Activated B cell treated with CpG ODN at 0.5 μM for 24 hours (primary cell): ENCODE measurements around the gene MMP27. TPM values are rescaled to one million over a fixed set of nuclear protein-coding genes. Genes with fewer than 3 reads are reported as not detected.

Experiments
- ATAC-seq: fragments of 200-7000 bp; cut with Tn5 transposase; one replicate; pipeline ENCODE4 v1.10.0; 2021; ENCODE audit warnings: low read depth, mild to moderate bottlenecking, moderate library complexity
- CTCF ChIA-PET: fragments of 350-600 bp; sonication (Branson Sonifier 250); formaldehyde crosslinking; loops from one replicate; lab custom pipeline; 2021; ENCODE audit warnings: antibody characterized with exemption; lab: Charles Lee
- POLR2A ChIA-PET: fragments of 350-600 bp; sonication (Branson Sonifier 250); formaldehyde crosslinking; loops from one replicate; lab custom pipeline; 2021; ENCODE audit warnings: antibody characterized with exemption; lab: Charles Lee
- DNase-seq: peaks from one replicate; pipeline ENCODE4 v3.0.0; 2022
- H3K27ac Mint-ChIP-seq: one replicate; pipeline ENCODE4 v1.8.0; 2020; ENCODE audit warnings: mixed read lengths
- H3K27me3 Mint-ChIP-seq: one replicate; pipeline ENCODE4 v1.8.0; 2021; ENCODE audit warnings: mixed read lengths
- H3K36me3 Mint-ChIP-seq: one replicate; pipeline ENCODE4 v1.8.0; 2021; ENCODE audit warnings: low read depth, mixed read lengths
- H3K4me1 Mint-ChIP-seq: one replicate; pipeline ENCODE4 v1.8.0; 2021; ENCODE audit warnings: mixed read lengths
- H3K4me3 Mint-ChIP-seq: one replicate; pipeline ENCODE4 v1.8.0; 2020; ENCODE audit warnings: mild to moderate bottlenecking, mixed read lengths
- H3K9me3 Mint-ChIP-seq: one replicate; pipeline ENCODE4 v1.8.0; 2020; ENCODE audit warnings: mixed read lengths
- intact Hi-C: fragments of 100-400 bp; cut with micrococcal nuclease; formaldehyde crosslinking; loops from one replicate; pipeline ENCODE4 v1.15.1; 2024
- total RNA-seq: library from RNA; stranded (reverse); gene quantifications from 2 replicates; pipeline ENCODE4 v1.2.3, GENCODE V29; 2022
- TF ChIP-seq, protein P1 (sequence below): fragments of 200-600 bp; IDR thresholded peaks from one replicate; pipeline ENCODE4 v1.8.0; 2022; ENCODE audit warnings: antibody characterized with exemption, mild to moderate bottlenecking

Gene MMP27
- total RNA-seq, 1 donor from 2014 or later, result not detected

DNA sequence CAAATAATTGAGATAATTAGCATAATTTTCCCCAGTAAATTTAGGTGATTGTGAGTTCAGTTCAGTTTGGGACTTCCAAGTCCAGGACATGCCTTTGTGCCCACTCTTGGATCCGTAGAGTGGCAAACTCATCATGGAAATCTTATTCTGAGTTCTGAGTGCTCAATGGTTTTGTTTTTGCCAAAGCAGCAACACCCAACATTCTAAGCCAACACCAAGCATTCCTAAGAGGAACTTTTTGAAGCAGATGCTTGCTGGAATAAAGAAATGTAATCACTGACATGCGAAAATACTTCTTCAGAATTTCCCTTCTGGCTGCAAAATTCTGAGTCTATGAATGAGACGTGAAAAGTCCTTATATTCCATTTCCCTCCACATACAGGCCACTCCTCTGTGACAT lies 10.4 kb downstream of the MMP27 start:
- ChIA-PET CTCF (interaction anchor here (1.5 kb wide), 1 partner anchor 10 kb away, joined by 3 read pairs; no protein-coding TSS in a partner anchor), POLR2A (no interaction called here)
- H3K27me3 Mint-ChIP-seq, result peaks cover 14% of the 10 kb centered on the region
- no peak for DNase-seq
- H3K27ac Mint-ChIP-seq, result no peak overlapping the region
- intact Hi-C loops, result no loop called here
- no peak overlapping the region for H3K4me3 Mint-ChIP-seq
- H3K4me1 Mint-ChIP-seq, result no peaks in the 10 kb centered on the region
- no peaks in the 10 kb centered on the region for H3K9me3 Mint-ChIP-seq
- ATAC-seq, result no peak
- TF ChIP-seq, protein P1, sequence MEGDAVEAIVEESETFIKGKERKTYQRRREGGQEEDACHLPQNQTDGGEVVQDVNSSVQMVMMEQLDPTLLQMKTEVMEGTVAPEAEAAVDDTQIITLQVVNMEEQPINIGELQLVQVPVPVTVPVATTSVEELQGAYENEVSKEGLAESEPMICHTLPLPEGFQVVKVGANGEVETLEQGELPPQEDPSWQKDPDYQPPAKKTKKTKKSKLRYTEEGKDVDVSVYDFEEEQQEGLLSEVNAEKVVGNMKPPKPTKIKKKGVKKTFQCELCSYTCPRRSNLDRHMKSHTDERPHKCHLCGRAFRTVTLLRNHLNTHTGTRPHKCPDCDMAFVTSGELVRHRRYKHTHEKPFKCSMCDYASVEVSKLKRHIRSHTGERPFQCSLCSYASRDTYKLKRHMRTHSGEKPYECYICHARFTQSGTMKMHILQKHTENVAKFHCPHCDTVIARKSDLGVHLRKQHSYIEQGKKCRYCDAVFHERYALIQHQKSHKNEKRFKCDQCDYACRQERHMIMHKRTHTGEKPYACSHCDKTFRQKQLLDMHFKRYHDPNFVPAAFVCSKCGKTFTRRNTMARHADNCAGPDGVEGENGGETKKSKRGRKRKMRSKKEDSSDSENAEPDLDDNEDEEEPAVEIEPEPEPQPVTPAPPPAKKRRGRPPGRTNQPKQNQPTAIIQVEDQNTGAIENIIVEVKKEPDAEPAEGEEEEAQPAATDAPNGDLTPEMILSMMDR, result no peak
- no peaks in the 10 kb centered on the region for H3K36me3 Mint-ChIP-seq

DNA sequence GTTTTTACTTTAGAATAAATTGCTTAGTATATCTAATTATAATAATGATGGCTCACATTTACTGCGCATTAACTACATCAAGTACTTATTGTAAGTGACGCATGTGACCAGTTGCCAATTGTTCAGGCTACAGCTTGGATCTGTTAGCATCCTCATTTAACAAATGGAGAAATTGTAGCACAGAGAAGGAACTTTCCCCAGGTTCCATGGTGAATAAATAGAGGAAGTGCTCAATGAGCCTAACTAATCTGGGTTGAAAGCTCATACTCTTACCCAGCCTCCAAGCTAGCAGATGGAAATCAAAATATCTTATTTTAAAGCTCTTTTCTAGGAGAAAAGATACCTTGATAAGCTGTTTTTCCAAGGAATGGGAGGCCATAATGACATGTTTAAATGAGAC lies 19.8 kb downstream of the MMP27 start:
- Mint-ChIP-seq H3K4me1 (peaks cover 2% of the 10 kb centered on the region), H3K36me3 (no peaks in the 10 kb centered on the region), H3K27ac (no peak overlapping the region), H3K9me3 (no peaks in the 10 kb centered on the region), H3K4me3 (no peak overlapping the region), H3K27me3 (peaks cover 12% of the 10 kb centered on the region)
- ATAC-seq, result no peak
- POLR2A ChIA-PET, result no interaction called here
- intact Hi-C loops, result no loop called here
- CTCF ChIA-PET, result interaction anchor here (1.0 to 1.2 kb wide), 2 partner anchors 10 to 19 kb away, joined by 3 to 5 read pairs; no protein-coding TSS in a partner anchor
- DNase-seq, result no peak
- TF ChIP-seq, protein P1, result no peak

DNA sequence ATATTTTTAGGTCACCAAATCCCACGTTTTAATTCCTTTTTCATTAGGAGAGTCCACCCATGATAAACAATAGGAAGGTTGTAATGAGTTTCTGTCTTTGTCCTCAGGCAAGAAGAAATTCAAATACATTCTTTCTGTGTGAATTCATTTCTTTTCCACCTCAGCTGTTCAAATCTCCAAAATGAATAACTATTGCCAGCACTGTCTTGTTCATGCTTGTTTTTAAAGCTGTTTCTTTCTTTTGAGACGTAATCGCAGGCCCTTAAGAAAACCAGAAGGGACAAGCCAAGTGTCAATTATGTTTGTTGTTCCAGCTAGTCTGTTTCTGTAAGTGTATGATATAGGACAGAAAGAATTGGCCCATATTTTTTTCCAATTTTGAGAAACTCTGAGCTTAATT lies 20.2 kb downstream of the MMP27 start:
- Mint-ChIP-seq H3K27me3 (peaks cover 12% of the 10 kb centered on the region), H3K36me3 (no peaks in the 10 kb centered on the region), H3K4me3 (no peak overlapping the region), H3K27ac (no peak overlapping the region), H3K9me3 (no peaks in the 10 kb centered on the region), H3K4me1 (peaks cover 2% of the 10 kb centered on the region)
- ChIA-PET POLR2A (no interaction called here), CTCF (interaction anchor here (1.0 to 1.2 kb wide), 2 partner anchors 10 to 19 kb away, joined by 3 to 5 read pairs; no protein-coding TSS in a partner anchor)
- DNase-seq (no peak), ATAC-seq (no peak)
- TF ChIP-seq, protein P1, result no peak
- intact Hi-C loops, result no loop called here

DNA sequence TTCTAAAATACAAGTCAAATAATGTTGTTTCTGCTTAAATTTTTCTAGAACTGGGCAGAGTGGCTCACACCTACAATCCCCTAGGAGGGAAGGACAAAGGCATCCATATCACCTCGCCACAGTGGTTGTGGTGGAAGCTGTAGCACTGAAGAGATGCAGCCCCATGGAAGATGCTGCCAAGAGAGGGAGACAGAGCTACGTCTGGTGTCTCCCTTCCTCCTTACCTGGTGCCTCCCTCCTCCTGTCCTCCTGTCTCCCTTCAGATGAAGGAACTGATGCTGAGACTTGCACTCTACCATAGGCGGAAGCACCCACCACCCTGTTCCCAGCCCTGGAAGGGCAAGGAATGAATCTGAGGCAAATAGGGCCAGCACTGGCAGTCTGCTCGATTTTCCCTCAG lies 22.3 kb downstream of the MMP27 start:
- CTCF ChIA-PET, result no interaction called here
- POLR2A ChIA-PET, result no interaction called here
- Mint-ChIP-seq H3K4me3 (no peak overlapping the region), H3K9me3 (no peaks in the 10 kb centered on the region), H3K36me3 (no peaks in the 10 kb centered on the region), H3K4me1 (peaks cover 2% of the 10 kb centered on the region), H3K27ac (no peak overlapping the region), H3K27me3 (peaks cover 20% of the 10 kb centered on the region)
- intact Hi-C loops, result no loop called here
- DNase-seq (no peak), ATAC-seq (no peak)
- TF ChIP-seq, protein P1, result no peak

DNA sequence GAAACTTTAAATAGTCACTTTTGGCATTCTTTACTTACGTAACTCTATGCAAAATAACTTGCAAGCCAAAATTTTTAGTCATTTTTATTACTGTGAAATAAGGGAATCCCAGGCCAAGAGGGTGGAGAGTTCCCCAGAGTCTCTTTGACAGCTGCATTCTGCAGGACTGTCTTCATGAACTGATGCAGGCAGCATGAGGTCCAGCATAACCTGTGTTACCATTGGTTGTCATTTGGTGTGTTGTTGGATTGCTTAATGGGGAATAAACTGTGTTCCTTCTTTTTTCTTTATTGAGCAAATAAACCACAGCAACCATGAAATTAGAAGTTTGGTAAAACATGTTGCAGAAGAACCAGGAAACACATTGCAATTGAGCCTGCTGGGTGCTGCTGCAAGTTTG lies 24.6 kb downstream of the MMP27 start:
- peaks cover 29% of the 10 kb centered on the region for H3K27me3 Mint-ChIP-seq
- H3K4me3 Mint-ChIP-seq, result no peak overlapping the region
- ChIA-PET CTCF (no interaction called here), POLR2A (no interaction called here)
- H3K9me3 Mint-ChIP-seq, result no peaks in the 10 kb centered on the region
- no peak for ATAC-seq
- no peak for DNase-seq
- no peak overlapping the region for H3K27ac Mint-ChIP-seq
- intact Hi-C loops, result no loop called here
- H3K4me1 Mint-ChIP-seq, result no peaks in the 10 kb centered on the region
- no peaks in the 10 kb centered on the region for H3K36me3 Mint-ChIP-seq
- TF ChIP-seq, protein P1, result no peak
